IMR-90 (cell line): ENCODE measurements around the gene NCAM1. TPM values are rescaled to one million over a fixed set of nuclear protein-coding genes. Genes with fewer than 3 reads are reported as not detected.

Experiments
- ATAC-seq: fragments of 200-7000 bp; cut with Tn5 transposase; 2 replicates; pipeline ENCODE4 v1.9.1; 2020; ENCODE audit warnings: low read depth, mild to moderate bottlenecking, moderate library complexity
- BruUV-seq: library from RNA; stranded (reverse); fragments of 400-500 nt; replicated peaks from 2 replicates; lab custom pipeline; 2021; lab: Mats Ljungman, UMichigan
- CTCF ChIA-PET: fragments of 300-600 bp; formaldehyde crosslinking; extraction: SDS; loops from one replicate; lab custom pipeline; 2021; ENCODE audit warnings: antibody characterized with exemption; lab: Yijun Ruan, JAX
- POLR2A ChIA-PET: fragments of 300-600 bp; sonication (Branson Sonifier 250); formaldehyde crosslinking; loops from one replicate; lab custom pipeline; 2022; ENCODE audit warnings: antibody characterized with exemption; ENCODE audit not compliant: unreplicated experiment; lab: Charles Lee
- DNase-seq: peaks from one replicate; pipeline ENCODE4 v3.0.0; 2013
- H2AFZ ChIP-seq: replicated peaks from 2 replicates; pipeline ENCODE3; 2013; ENCODE audit warnings: low read length, mild to moderate bottlenecking; ENCODE audit not compliant: poor library complexity
- H2AK5ac ChIP-seq: 2 replicates; pipeline ENCODE4 v1.6.1; 2013; ENCODE audit warnings: low read depth, low read length, inconsistent platforms
- H2AK9ac ChIP-seq: replicated peaks from 2 replicates; pipeline ENCODE3; 2013; ENCODE audit warnings: mild to moderate bottlenecking, low read depth, low read length, moderate library complexity; ENCODE audit not compliant: poor library complexity
- H2BK120ac ChIP-seq: 2 replicates; pipeline ENCODE4 v1.6.1; 2013; ENCODE audit warnings: low read depth, low read length, inconsistent platforms
- H2BK15ac ChIP-seq: 3 replicates; pipeline ENCODE4 v1.6.1; 2013; ENCODE audit warnings: low read depth, low read length, inconsistent platforms
- H2BK20ac ChIP-seq: 2 replicates; pipeline ENCODE4 v1.6.1; 2013; ENCODE audit warnings: low read depth, mild to moderate bottlenecking, inconsistent platforms, low read length, moderate library complexity
- H2BK5ac ChIP-seq: 2 replicates; pipeline ENCODE4 v1.6.1; 2013; ENCODE audit warnings: mild to moderate bottlenecking, low read depth, low read length, inconsistent platforms; ENCODE audit not compliant: poor library complexity, severe bottlenecking
- H3K14ac ChIP-seq: replicated peaks from 2 replicates; pipeline ENCODE4 v1.6.1; 2013; ENCODE audit warnings: low read depth, low read length, inconsistent platforms
- H3K18ac ChIP-seq: 2 replicates; pipeline ENCODE4 v1.6.1; 2013; ENCODE audit warnings: low read depth, low read length, control low read depth
- H3K23ac ChIP-seq: 2 replicates; pipeline ENCODE4 v1.6.1; 2013; ENCODE audit warnings: low read depth, low read length, inconsistent platforms
- H3K27ac ChIP-seq: 2 replicates; pipeline ENCODE4 v1.5.1; 2013; ENCODE audit warnings: mild to moderate bottlenecking, control low read depth, low read length; ENCODE audit not compliant: insufficient read depth
- H3K27me3 ChIP-seq: 2 replicates; pipeline ENCODE4 v1.6.1; 2013; ENCODE audit warnings: low read length; ENCODE audit not compliant: control insufficient read depth, insufficient read depth
- H3K36me3 ChIP-seq: 2 replicates; pipeline ENCODE4 v1.6.1; 2013; ENCODE audit warnings: low read length, mixed read lengths; ENCODE audit not compliant: control insufficient read depth, insufficient read depth
- H3K4ac ChIP-seq: 2 replicates; pipeline ENCODE4 v1.6.1; 2013; ENCODE audit warnings: low read depth, low read length, inconsistent platforms
- H3K4me1 ChIP-seq: 2 replicates; pipeline ENCODE4 v1.6.1; 2013; ENCODE audit warnings: low read length, mixed read lengths; ENCODE audit not compliant: control insufficient read depth, insufficient read depth
- H3K4me2 ChIP-seq: 2 replicates; pipeline ENCODE4 v1.6.1; 2013; ENCODE audit warnings: low read depth, mild to moderate bottlenecking, control low read depth, low read length, moderate library complexity
- H3K4me3 ChIP-seq: 2 replicates; pipeline ENCODE4 v1.5.1; 2013; ENCODE audit warnings: low read depth, mild to moderate bottlenecking, control low read depth, low read length, moderate library complexity; ENCODE audit not compliant: insufficient read depth
- H3K56ac ChIP-seq: 2 replicates; pipeline ENCODE4 v1.6.1; 2013; ENCODE audit warnings: low read length, inconsistent platforms; ENCODE audit not compliant: insufficient read depth; ENCODE audit errors: extremely low read depth
- H3K79me1 ChIP-seq, 2 experiments: 2 replicates each; pipeline ENCODE4 v1.6.1; 2013; ENCODE audit warnings: low read length in 2 of 2, inconsistent platforms in 1 of 2, low read depth in 1 of 2
- H3K9ac ChIP-seq: 2 replicates; pipeline ENCODE4 v1.6.1; 2013; ENCODE audit warnings: low read depth, low read length, control low read depth
- H3K9me1 ChIP-seq: 2 replicates; pipeline ENCODE4 v1.6.1; 2013; ENCODE audit warnings: low read length, inconsistent platforms; ENCODE audit not compliant: insufficient read depth
- H3K9me3 ChIP-seq: 2 replicates; pipeline ENCODE4 v1.6.1; 2013; ENCODE audit warnings: low read length; ENCODE audit not compliant: control insufficient read depth, insufficient read depth
- H4K20me1 ChIP-seq: 2 replicates; pipeline ENCODE4 v1.6.1; 2013; ENCODE audit warnings: low read length, inconsistent platforms; ENCODE audit not compliant: insufficient read depth
- H4K5ac ChIP-seq: 2 replicates; pipeline ENCODE4 v1.6.1; 2013; ENCODE audit warnings: mild to moderate bottlenecking, low read depth, low read length, control low read depth
- H4K8ac ChIP-seq, 2 experiments: 2 replicates each; pipeline ENCODE4 v1.6.1; 2013; ENCODE audit warnings: low read depth in 2 of 2, low read length in 2 of 2, control low read depth in 1 of 2, inconsistent platforms in 1 of 2
- H4K91ac ChIP-seq: 2 replicates; pipeline ENCODE4 v1.6.1; 2013; ENCODE audit warnings: low read depth, low read length, inconsistent platforms; ENCODE audit not compliant: insufficient read depth
- CEBPB ChIP-seq: IDR thresholded peaks from 2 replicates; pipeline ENCODE4 v1.6.1; 2012; ENCODE audit warnings: low read depth, low read length, improper control_type of control experiment
- FOS ChIP-seq: fragments of 150-350 bp; IDR thresholded peaks from 2 replicates; pipeline ENCODE4 v1.6.1; 2016; ENCODE audit warnings: low read depth, low read length
- MAZ ChIP-seq: IDR thresholded peaks from 2 replicates; pipeline ENCODE4 v1.6.1; 2012; ENCODE audit warnings: low read depth, mild to moderate bottlenecking, low read length, improper control_type of control experiment, moderate library complexity, borderline replicate concordance
- MXI1 ChIP-seq: IDR thresholded peaks from 2 replicates; pipeline ENCODE4 v1.6.1; 2012; ENCODE audit warnings: low read depth, mild to moderate bottlenecking, low read length, moderate library complexity, borderline replicate concordance
- NFE2L2 ChIP-seq: fragments of 150-350 bp; IDR thresholded peaks from 2 replicates; pipeline ENCODE4 v1.6.1; 2016; ENCODE audit warnings: low read depth, mild to moderate bottlenecking, low read length
- POLR2A ChIP-seq: IDR thresholded peaks from 2 replicates; pipeline ENCODE4 v1.6.1; 2012; ENCODE audit warnings: mild to moderate bottlenecking, low read depth, low read length
- RAD21 ChIP-seq: IDR thresholded peaks from 2 replicates; pipeline ENCODE4 v1.6.1; 2012; ENCODE audit warnings: low read length, improper control_type of control experiment
- RCOR1 ChIP-seq: IDR thresholded peaks from 2 replicates; pipeline ENCODE4 v1.6.1; 2012; ENCODE audit warnings: mild to moderate bottlenecking, low read length, improper control_type of control experiment; ENCODE audit not compliant: insufficient replicate concordance
- RFX5 ChIP-seq: IDR thresholded peaks from 2 replicates; pipeline ENCODE4 v1.8.0; 2012; ENCODE audit warnings: low read depth, mild to moderate bottlenecking, low read length, moderate library complexity
- SMC3 ChIP-seq: fragments of 150-350 bp; IDR thresholded peaks from 2 replicates; pipeline ENCODE4 v1.6.1; 2016; ENCODE audit warnings: low read depth, mild to moderate bottlenecking, antibody characterized with exemption, low read length, moderate library complexity
- WGBS, 2 experiments: methylation state at CpG; one replicate each; pipeline versions ENCODE4 v1.1.5 to v1.1.7; 2013; ENCODE audit warnings: missing lambda C conversion rate in 2 of 2; ENCODE audit not compliant: insufficient read length in 1 of 2; ENCODE audit errors: extremely low coverage in 2 of 2; 5-methylcytosine and 5-hydroxymethylcytosine counted together
- dilution Hi-C: fragments of 300-500 bp; cut with HindIII; formaldehyde crosslinking; loops from one replicate; pipeline ENCODE4 v1.14.3; 2018; ENCODE audit warnings: low sequenced_read_pairs; ENCODE audit not compliant: unreplicated experiment
- in situ Hi-C: fragments of 300-500 bp; cut with MboI; formaldehyde crosslinking; loops from 3 replicates; pipeline ENCODE4 v1.14.3; 2019; ENCODE audit warnings: low sequenced_read_pairs, inconsistent platforms, mixed read lengths
- intact Hi-C: fragments of 100-400 bp; cut with micrococcal nuclease; formaldehyde crosslinking; loops from 2 replicates; pipeline ENCODE4 v1.10.0; 2022
- polyA plus RNA-seq, 3 experiments: library from polyadenylated mRNA; depleted of rRNA; stranded (reverse); fragments of >200 nt; gene quantifications; 2 replicates each; pipeline ENCODE4 v1.2.3, GENCODE V29; 2012; ENCODE audit warnings: low replicate concordance in 1 of 3
- total RNA-seq: library from RNA; depleted of rRNA; stranded (reverse); fragments of >200 nt; gene quantifications from 2 replicates; pipeline ENCODE4 v1.2.3, GENCODE V29; 2012
- TF ChIP-seq, protein P1 (sequence below): fragments of 150-350 bp; IDR thresholded peaks from 2 replicates; pipeline ENCODE4 v1.6.1; 2016; ENCODE audit warnings: low read depth, mild to moderate bottlenecking, low read length, moderate library complexity, borderline replicate concordance
- TF ChIP-seq, protein P2 (sequence below): fragments of 150-350 bp; IDR thresholded peaks from 2 replicates; pipeline ENCODE4 v1.6.1; 2017; ENCODE audit warnings: mild to moderate bottlenecking, antibody characterized with exemption, low read length, low read depth
- TF ChIP-seq, protein P3 (sequence below): conservative IDR thresholded peaks from 2 replicates; pipeline ENCODE4 v1.5.1; 2012; ENCODE audit warnings: mild to moderate bottlenecking, low read depth, low read length, improper control_type of control experiment

Gene NCAM1
- total and polyA plus RNA-seq, 2 of the 4 experiments (the other 2 are of a cell fraction), result 0.09 to 0.18 TPM

DNA sequence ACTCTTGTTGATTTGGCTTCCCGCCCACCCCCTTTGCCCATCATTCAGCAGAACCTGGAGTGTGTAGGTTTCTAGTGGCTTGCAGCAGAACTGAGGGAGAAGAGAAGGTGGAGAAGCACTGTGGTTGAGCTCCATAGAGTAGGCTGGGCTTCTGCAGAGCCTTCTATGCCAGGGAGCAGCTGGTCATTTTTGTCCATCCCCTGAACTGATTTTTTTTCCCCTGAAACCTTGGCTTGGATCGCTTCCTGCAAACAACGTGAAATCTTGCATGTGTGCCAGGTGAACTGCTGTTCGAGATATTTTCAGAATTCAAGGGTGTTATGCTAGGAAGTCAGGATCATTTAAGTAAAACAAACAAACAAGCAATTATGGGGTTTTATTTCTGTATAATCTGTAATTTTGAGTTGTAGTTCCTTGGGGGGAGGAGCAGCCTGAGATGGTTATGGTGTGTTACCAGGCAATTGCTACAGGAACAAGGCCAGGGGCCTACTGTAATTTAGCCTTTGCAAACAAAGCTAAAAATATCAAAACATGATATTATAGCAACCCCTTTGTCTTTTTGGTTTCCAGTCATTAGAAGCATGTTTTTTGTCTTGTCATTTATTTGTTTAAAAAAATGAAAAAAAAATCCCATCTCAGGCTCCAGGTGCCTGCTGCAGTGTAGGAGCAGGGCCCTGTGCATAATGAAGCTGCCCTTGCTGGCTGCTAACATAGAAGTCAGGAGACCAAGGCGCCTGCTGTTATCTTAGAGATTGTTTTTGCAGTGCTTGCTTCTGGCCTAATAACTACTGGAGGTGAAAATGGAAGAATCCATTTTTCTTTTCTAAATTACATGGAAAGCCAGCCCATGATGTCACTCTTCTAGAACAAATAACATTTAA, 200.7 kb downstream of the NCAM1 start (continued):
- no peak for TF ChIP-seq RAD21

DNA sequence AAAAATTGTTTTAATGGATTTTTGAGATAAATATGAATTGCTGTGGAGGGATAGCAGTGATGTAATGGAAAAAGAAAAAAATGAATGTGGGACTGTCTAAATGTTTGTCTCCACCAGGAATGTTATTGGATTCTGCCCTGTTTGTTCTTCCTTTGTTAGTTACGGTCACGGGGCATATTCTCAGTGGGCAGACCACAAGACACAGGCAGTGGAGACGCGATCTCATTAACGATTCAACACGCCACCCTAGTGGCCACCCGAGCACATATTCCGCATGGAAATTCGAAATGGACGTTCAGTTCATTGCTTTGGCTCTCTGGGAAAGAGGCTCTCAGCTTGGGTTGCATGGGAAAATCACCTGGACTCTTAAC, 201.4 kb downstream of the NCAM1 start:
- Histone ChIP-seq H3K14ac (no peak overlapping the region), H2AFZ (no peak overlapping the region), H3K18ac (no peak overlapping the region), H3K4me3 (no peak overlapping the region), H3K56ac (no peak overlapping the region), H3K36me3 (no peaks in the 10 kb centered on the region), H4K8ac (no peak overlapping the region), H3K79me1 (no peaks in the 10 kb centered on the region), H4K5ac (no peak overlapping the region), H3K9me3 (0 out of 2 replicates have a peak, but pooled peaks cover 2% of the 10 kb centered on the region), H2BK20ac (no peak overlapping the region), H2AK9ac (no peak overlapping the region), H3K4ac (no peak overlapping the region), H4K20me1 (no peaks in the 10 kb centered on the region), H3K9ac (no peak overlapping the region), H2BK5ac (no peak overlapping the region), H3K27ac (no peak overlapping the region), H3K4me2 (no peak overlapping the region), H3K27me3 (no peaks in the 10 kb centered on the region), H3K9me1 (no peaks in the 10 kb centered on the region), H2AK5ac (no peak overlapping the region), H2BK15ac (no peak overlapping the region), H3K4me1 (no peaks in the 10 kb centered on the region), H2BK120ac (no peak overlapping the region), H3K23ac (no peak overlapping the region), H4K91ac (no peak overlapping the region)
- intact Hi-C loops (no loop called here), dilution Hi-C loops (no loop called here), in situ Hi-C loops (no loop called here)
- POLR2A ChIA-PET, result no interaction called here
- DNase-seq (no peak), ATAC-seq (no peak)
- CTCF ChIA-PET, result no interaction called here
- 82% methylated on average over 8 of the region's 10 CpGs; no CpG with 5 or more reads in 1 of the 2 experiments for WGBS, 2 experiments
- no TSS peak for BruUV-seq
- no peak for TF ChIP-seq MXI1
- TF ChIP-seq RFX5, result no peak
- TF ChIP-seq, protein P1, sequence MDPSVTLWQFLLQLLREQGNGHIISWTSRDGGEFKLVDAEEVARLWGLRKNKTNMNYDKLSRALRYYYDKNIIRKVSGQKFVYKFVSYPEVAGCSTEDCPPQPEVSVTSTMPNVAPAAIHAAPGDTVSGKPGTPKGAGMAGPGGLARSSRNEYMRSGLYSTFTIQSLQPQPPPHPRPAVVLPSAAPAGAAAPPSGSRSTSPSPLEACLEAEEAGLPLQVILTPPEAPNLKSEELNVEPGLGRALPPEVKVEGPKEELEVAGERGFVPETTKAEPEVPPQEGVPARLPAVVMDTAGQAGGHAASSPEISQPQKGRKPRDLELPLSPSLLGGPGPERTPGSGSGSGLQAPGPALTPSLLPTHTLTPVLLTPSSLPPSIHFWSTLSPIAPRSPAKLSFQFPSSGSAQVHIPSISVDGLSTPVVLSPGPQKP, result no peak
- TF ChIP-seq, protein P2, sequence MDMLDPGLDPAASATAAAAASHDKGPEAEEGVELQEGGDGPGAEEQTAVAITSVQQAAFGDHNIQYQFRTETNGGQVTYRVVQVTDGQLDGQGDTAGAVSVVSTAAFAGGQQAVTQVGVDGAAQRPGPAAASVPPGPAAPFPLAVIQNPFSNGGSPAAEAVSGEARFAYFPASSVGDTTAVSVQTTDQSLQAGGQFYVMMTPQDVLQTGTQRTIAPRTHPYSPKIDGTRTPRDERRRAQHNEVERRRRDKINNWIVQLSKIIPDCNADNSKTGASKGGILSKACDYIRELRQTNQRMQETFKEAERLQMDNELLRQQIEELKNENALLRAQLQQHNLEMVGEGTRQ, result no peak
- TF ChIP-seq NFE2L2, result no peak
- TF ChIP-seq, protein P3, sequence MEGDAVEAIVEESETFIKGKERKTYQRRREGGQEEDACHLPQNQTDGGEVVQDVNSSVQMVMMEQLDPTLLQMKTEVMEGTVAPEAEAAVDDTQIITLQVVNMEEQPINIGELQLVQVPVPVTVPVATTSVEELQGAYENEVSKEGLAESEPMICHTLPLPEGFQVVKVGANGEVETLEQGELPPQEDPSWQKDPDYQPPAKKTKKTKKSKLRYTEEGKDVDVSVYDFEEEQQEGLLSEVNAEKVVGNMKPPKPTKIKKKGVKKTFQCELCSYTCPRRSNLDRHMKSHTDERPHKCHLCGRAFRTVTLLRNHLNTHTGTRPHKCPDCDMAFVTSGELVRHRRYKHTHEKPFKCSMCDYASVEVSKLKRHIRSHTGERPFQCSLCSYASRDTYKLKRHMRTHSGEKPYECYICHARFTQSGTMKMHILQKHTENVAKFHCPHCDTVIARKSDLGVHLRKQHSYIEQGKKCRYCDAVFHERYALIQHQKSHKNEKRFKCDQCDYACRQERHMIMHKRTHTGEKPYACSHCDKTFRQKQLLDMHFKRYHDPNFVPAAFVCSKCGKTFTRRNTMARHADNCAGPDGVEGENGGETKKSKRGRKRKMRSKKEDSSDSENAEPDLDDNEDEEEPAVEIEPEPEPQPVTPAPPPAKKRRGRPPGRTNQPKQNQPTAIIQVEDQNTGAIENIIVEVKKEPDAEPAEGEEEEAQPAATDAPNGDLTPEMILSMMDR, result no peak
- no peak for TF ChIP-seq POLR2A
- no peak for TF ChIP-seq RCOR1
- no peak for TF ChIP-seq FOS
- TF ChIP-seq RAD21, result no peak
- TF ChIP-seq CEBPB, result no peak
- no peak for TF ChIP-seq SMC3
- TF ChIP-seq MAZ, result no peak
